Keratinocyte (primary cell): Measurements from ENCODE around the gene NUP133.

Experiments used
- EZH2 ChIP-seq: IDR thresholded peaks from one replicate; pipeline ENCODE4 v1.6.1; 2012; ENCODE audit warnings: inconsistent platforms, mild to moderate bottlenecking, low read length, moderate library complexity
- TF ChIP-seq, protein P1 (sequence below), 3 experiments: IDR thresholded peaks in 1 of 3; conservative IDR thresholded peaks in 1 of 3; optimal IDR thresholded peaks in 1 of 3; 2 replicates in 2 of 3; 3 replicates in 1 of 3; pipeline versions ENCODE3 to v1.5.1; 2011; ENCODE audit warnings: low read length in 3 of 3, mild to moderate bottlenecking in 3 of 3, moderate library complexity in 2 of 3, control low read depth in 1 of 3, inconsistent platforms in 1 of 3; ENCODE audit not compliant: insufficient read depth in 2 of 3; ENCODE audit errors: extremely low read depth in 1 of 3

DNA sequence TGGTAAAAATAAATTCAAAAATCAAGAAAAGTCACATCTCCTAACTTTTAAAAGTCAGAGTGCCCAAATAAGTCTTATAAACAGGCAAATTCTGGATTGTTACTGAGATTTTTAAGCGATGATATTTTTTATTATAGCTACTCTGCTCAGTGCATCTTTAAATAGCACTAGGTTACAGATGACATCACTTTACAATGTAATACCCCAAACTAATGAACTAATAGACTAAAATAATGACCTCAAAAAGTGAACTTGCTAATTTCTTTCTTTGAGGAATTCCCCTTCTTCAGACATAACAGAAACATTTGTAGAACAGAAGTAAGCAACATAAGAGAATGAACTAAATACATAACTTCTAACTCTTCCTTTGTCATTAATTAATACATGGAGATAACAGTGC is 41.3 kb downstream of the NUP133 start:
- TF ChIP-seq, protein P1, sequence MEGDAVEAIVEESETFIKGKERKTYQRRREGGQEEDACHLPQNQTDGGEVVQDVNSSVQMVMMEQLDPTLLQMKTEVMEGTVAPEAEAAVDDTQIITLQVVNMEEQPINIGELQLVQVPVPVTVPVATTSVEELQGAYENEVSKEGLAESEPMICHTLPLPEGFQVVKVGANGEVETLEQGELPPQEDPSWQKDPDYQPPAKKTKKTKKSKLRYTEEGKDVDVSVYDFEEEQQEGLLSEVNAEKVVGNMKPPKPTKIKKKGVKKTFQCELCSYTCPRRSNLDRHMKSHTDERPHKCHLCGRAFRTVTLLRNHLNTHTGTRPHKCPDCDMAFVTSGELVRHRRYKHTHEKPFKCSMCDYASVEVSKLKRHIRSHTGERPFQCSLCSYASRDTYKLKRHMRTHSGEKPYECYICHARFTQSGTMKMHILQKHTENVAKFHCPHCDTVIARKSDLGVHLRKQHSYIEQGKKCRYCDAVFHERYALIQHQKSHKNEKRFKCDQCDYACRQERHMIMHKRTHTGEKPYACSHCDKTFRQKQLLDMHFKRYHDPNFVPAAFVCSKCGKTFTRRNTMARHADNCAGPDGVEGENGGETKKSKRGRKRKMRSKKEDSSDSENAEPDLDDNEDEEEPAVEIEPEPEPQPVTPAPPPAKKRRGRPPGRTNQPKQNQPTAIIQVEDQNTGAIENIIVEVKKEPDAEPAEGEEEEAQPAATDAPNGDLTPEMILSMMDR (optimal IDR thresholded peaks at IDR 0.05 in 1 of 3, IDR thresholded peaks at IDR 0.05 in 1 of 3, conservative IDR thresholded peaks at IDR 0.05 in 1 of 3; ENCODE audit: extremely low read depth in 1 of 3, insufficient read depth in 2 of 3, low read length in 3 of 3): no peak
- TF ChIP-seq EZH2: no peak
